Large intestine (tissue), 3 donors: ENCODE data around the gene CCDC6. TPM values are rescaled to one million over a fixed set of nuclear protein-coding genes. Genes with fewer than 3 reads are reported as not detected.
"Not testable (repeated sequence)": the region's sequence is repeated elsewhere in the genome, so short reads cannot be mapped to it uniquely, and the experiment has no call there.

ENCODE experiments used
- DNase-seq, 2 donors: peaks; one replicate each; pipeline versions ENCODE4 v3.0.0 to v3.0.0-alpha.2; 2013
- H3K27ac ChIP-seq: one replicate; pipeline ENCODE4 v1.5.1; 2013; ENCODE audit warnings: low read length
- H3K27me3 ChIP-seq: 2 replicates; pipeline ENCODE4 v1.6.1; 2013; ENCODE audit warnings: low read length; ENCODE audit not compliant: control insufficient read depth, insufficient read depth
- H3K36me3 ChIP-seq: 2 replicates; pipeline ENCODE4 v1.6.1; 2013; ENCODE audit warnings: low read length; ENCODE audit not compliant: control insufficient read depth, insufficient read depth
- H3K4me1 ChIP-seq: one replicate; pipeline ENCODE4 v1.6.1; 2013; ENCODE audit warnings: low read length; ENCODE audit not compliant: control insufficient read depth, insufficient read depth
- H3K4me3 ChIP-seq: one replicate; pipeline ENCODE4 v1.5.1; 2013; ENCODE audit warnings: low read length
- H3K9me3 ChIP-seq: one replicate; pipeline ENCODE4 v1.6.1; 2013; ENCODE audit warnings: mild to moderate bottlenecking, low read depth, low read length, moderate library complexity; ENCODE audit not compliant: control insufficient read depth
- WGBS: methylation state at CpG from one replicate; pipeline ENCODE4 v1.1.5; 2013; ENCODE audit warnings: low lambda C conversion rate; ENCODE audit not compliant: insufficient coverage; 5-methylcytosine and 5-hydroxymethylcytosine counted together
- polyA plus RNA-seq: library from polyadenylated mRNA; unstranded; fragments of 120-200 nt; gene quantifications from one replicate; pipeline ENCODE4 v1.2.1, GENCODE V29; 2013

Gene CCDC6
- polyA plus RNA-seq, 1 donor = 41.2 TPM

DNA sequence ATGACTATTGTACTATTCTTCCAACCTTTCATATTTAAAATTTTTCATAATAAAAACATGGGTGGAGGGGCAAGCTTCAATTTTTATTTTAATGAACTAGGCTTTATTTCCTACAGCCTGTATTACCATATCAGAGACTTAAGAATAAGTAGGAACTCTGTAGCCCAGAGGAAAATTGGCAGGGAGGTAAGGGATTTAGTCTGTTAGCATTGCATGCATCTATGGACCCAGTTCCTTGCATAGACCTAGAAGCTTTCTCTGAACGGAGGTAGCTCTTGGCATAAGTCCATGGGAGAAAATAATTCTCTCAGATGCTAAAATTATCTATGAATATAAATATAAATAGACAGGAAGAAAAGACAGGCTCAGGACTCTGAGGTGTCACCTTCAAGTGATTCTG lies 31.4 kb upstream of the CCDC6 start:
- Histone ChIP-seq H3K27me3 (no peaks in the 10 kb centered on the region), H3K4me1 (peaks cover 4% of the 10 kb centered on the region), H3K9me3 (no peaks in the 10 kb centered on the region), H3K36me3 (no peaks in the 10 kb centered on the region), H3K27ac (no peak overlapping the region), H3K4me3 (no peak overlapping the region)
- no peak for DNase-seq
- WGBS = no CpG with 5 or more reads among the region's 1 CpG

DNA sequence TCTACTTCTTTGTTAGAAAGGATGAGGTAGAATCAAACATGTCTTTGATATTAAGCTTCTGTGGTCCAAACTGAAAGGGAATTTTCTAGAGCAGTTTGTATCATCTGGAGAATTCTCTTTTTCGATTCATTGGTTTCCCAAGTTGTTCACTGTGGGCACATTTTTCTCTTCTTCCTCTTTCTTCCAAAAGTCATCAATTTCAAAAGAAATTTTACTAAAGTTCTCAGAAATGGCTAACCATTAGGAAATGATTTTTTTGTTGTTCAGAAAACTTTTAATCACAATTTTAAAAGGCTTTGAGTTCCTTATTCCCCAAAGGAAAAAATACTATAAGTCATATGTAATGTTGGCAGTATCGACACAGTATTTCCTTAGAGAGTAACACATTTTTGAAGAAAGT lies 28.3 kb upstream of the CCDC6 start:
- Histone ChIP-seq H3K36me3 (no peaks in the 10 kb centered on the region), H3K27me3 (no peaks in the 10 kb centered on the region), H3K4me3 (no peak overlapping the region), H3K4me1 (no peaks in the 10 kb centered on the region), H3K9me3 (no peaks in the 10 kb centered on the region), H3K27ac (no peak overlapping the region)
- no peak for DNase-seq
- WGBS = no CpG with 5 or more reads among the region's 2 CpGs

DNA sequence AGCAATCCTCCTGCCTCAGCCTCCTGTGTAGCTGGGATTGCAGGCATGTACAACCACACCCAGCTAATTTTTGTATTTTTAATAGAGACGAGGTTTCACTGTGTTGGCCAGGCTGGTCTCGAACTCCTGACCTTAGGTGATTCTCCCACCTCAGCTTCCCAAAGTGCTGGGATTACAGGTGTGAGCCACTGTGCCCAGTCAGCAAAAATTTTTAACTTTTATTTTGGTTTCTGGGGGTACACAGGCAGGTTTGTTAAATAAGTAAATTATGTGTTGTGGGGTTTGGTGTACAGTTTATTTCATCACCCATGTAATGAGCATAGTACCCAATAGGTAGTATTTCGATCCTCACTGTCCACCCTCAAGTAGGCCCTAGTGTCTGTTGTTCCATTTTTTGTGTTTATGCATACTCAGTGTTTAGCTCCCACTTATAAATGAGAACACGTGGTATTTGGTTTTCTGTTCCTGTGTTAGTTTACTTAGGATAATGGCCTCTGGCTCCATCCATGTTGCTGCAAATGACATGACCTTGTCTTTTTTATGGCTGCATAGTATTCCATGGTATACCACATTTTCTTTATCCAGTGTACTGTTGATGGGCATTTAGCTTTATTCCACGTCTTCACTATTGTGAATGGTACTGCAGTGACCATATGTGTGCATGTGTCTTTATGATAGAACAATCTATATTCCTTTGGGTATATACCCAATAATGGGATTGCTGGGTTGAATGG lies 24.6 kb upstream of the CCDC6 start:
- H3K4me1 ChIP-seq, H3K36me3 ChIP-seq, H3K9me3 ChIP-seq, DNase-seq, H3K27ac ChIP-seq, H3K27me3 ChIP-seq, H3K4me3 ChIP-seq: not testable (repeated sequence)
- WGBS = 86% methylated on average over 1 of the region's 5 CpGs

DNA sequence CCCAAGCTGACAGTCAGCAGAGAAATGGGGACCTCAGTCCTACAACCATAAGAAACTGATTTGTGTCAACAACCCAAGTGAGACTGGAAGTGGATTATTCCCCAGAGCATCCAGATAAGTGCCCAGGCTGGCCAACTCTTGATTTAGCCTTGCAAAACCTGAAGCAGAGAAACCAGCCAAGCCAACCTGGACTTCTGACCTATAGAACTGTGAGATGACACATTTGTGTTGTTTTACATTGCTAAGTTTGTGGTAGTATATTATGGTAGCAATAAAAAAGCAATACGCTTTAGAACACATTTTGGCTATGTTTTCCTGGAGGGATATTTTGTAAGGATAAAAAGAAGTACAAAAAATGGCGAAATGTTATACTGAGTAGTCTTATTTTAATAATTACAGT lies 19.7 kb upstream of the CCDC6 start:
- 96% methylated on average over 2 of the region's 2 CpGs for WGBS
- Histone ChIP-seq H3K27ac (no peak overlapping the region), H3K4me1 (no peaks in the 10 kb centered on the region), H3K36me3 (no peaks in the 10 kb centered on the region), H3K4me3 (no peak overlapping the region), H3K9me3 (peaks cover 6% of the 10 kb centered on the region), H3K27me3 (no peaks in the 10 kb centered on the region)
- DNase-seq = no peak

DNA sequence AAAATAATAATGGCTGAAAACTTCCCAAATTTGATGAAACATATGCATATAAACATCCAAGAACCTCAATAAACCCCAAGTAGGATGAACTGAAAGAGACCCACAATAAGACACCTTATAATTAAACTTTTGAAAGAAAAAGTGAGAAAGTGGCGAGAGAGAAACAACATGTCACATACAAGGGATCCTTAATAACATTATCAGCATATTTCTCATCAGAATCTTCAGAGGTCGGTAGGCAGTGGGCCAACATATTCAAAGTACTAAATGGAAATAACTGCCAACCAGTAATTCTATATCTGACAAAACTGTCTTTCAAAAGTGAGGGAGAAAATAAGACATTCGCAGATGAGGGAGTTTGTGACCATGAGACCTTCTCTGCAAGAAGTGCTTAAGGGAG lies 16.6 kb upstream of the CCDC6 start:
- no peaks in the 10 kb centered on the region for H3K4me1 ChIP-seq
- no peaks in the 10 kb centered on the region for H3K36me3 ChIP-seq
- WGBS = 92% methylated on average over 2 of the region's 3 CpGs
- H3K4me3 ChIP-seq = no peak overlapping the region
- H3K27ac ChIP-seq = no peak overlapping the region
- H3K27me3 ChIP-seq = no peaks in the 10 kb centered on the region
- DNase-seq = no peak
- H3K9me3 ChIP-seq = peaks cover 6% of the 10 kb centered on the region

DNA sequence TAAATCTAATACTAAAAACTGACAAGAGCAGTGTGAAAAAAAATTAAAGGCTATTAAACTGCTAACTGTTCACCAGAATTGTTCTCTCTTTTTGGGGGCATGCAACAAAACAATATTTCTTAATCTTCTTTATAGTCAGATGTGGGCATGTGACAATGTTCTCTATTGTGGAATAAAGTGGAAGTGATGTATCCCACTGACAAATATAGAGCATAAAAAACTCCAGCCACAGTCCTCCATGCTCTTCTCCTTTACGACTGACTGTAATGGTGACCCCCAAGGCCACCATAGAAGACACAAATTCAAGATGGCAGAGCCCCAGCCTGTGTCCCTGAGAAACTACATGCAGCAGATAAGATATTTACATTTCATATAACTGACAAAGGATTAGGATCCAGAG lies 11.6 kb upstream of the CCDC6 start:
- Histone ChIP-seq H3K27me3 (no peaks in the 10 kb centered on the region), H3K4me3 (no peak overlapping the region), H3K9me3 (peaks cover 12% of the 10 kb centered on the region), H3K27ac (no peak overlapping the region), H3K36me3 (no peaks in the 10 kb centered on the region), H3K4me1 (no peaks in the 10 kb centered on the region)
- no peak for DNase-seq
- no CpG with 5 or more reads among the region's 1 CpG for WGBS

DNA sequence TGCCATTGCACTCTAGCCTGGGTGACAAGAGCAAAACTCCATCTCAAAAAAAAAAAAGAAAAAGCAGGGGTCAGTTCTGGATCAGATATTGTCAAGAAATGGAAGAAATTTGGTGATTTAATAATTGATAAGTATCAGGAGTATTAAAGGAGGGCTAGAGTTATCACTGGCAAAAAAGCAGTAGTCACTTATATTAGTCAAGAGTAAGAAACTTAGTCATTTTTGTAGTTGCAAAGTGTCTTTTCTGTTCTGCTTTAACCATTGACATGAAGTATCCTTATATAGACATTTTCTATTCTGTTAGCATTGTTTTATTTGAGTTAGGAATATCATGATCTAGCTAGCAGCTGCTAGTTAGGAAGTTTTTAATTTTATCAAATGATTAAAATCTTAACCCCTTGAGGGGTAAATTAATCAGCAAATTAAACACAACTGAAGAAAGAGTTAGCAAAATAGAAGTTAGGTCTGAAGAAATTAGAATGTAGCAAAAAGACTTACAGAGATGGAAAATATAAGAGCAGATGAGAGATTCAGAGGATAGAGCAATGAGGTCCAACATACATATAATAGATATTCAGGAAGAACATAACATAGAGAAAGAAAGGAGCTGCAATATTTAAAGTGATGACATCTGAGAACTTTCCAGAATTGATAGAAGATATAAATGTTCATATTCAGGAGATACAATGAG lies 7.3 kb upstream of the CCDC6 start:
- peaks cover 2% of the 10 kb centered on the region for H3K4me1 ChIP-seq
- no peaks in the 10 kb centered on the region for H3K27me3 ChIP-seq
- no peaks in the 10 kb centered on the region for H3K36me3 ChIP-seq
- H3K27ac ChIP-seq = no peak overlapping the region
- H3K4me3 ChIP-seq = no peak overlapping the region
- peaks cover 9% of the 10 kb centered on the region for H3K9me3 ChIP-seq
- DNase-seq = no peak

DNA sequence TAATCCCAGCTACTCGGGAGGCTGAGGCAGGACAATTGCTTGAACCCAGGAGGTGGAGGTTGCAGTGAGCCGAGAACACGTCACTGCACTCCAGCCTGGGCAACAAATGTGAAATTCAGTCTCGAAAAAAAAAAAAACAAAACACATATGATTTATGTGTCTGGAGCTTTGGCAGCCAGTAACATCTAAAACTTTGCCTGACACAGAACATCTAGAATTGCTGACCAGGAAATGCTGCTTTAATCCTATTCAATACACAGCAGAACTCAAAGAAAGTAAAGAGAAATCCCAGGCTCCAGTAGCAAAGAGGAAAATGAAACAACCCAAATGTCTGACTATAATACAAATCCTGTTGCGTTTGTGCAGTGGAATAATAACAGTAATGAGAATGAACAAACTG lies 4.5 kb upstream of the CCDC6 start:
- H3K36me3 ChIP-seq = no peaks in the 10 kb centered on the region
- DNase-seq = no peak
- no CpG with 5 or more reads among the region's 5 CpGs for WGBS

DNA sequence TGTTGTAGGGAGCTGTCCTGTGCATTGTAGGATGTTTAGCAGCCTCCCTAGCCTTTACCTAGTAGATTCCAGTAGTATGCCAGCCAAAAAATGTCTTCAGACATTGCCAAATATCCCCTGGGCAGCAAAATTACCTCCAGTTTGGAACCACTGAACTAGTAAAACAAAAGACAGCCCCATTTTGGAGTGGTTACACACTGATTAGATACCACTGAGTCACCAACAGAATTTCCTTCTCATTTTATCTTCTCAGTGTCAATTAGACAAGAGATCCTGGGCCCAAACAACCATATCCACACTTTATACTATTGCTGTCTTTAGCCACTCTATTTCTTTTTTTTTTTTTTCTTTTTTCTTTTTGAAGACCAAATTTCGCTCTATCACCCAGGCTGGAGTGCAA lies 3.5 kb upstream of the CCDC6 start:
- Histone ChIP-seq H3K27me3 (no peaks in the 10 kb centered on the region), H3K4me1 (peaks cover 4% of the 10 kb centered on the region), H3K27ac (no peak overlapping the region), H3K36me3 (no peaks in the 10 kb centered on the region), H3K4me3 (no peak overlapping the region), H3K9me3 (peaks cover 12% of the 10 kb centered on the region)
- WGBS = no CpG with 5 or more reads among the region's 1 CpG
- no peak for DNase-seq

More for the DNA sequence above, 4.5 kb upstream of the CCDC6 start:
- Histone ChIP-seq H3K4me1 (peaks cover 4% of the 10 kb centered on the region), H3K27ac (no peak overlapping the region), H3K27me3 (no peaks in the 10 kb centered on the region), H3K4me3 (no peak overlapping the region), H3K9me3 (peaks cover 10% of the 10 kb centered on the region)

DNA sequence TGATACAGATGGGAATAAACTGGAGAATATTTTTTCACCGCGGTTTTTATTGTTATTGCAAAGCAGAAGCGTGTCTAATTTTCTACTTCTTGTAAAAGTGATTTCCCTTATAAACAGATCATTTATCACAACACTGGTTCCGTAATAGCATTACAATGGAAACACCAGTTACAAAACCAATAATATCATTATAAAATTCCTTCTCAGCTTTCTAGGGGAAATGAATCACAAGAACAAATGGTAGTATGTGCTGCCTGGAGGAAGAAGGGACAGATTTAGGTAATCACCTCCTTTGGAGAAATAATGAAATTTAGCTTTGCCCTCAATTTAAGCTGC lies 2.4 kb upstream of the CCDC6 start:
- no peaks in the 10 kb centered on the region for H3K27me3 ChIP-seq
- H3K4me1 ChIP-seq = peaks cover 4% of the 10 kb centered on the region
- no peaks in the 10 kb centered on the region for H3K36me3 ChIP-seq
- DNase-seq = no peak
- WGBS = 50% methylated on average over 2 of the region's 4 CpGs
- peak overlapping the region; percentile 44 for H3K4me3 ChIP-seq
- peaks cover 4% of the 10 kb centered on the region for H3K9me3 ChIP-seq
- peak overlapping the region; percentile 96 for H3K27ac ChIP-seq
